ENCODE data around the gene TRAFD1.
A peak's percentile ranks its signal among the peaks of the same experiment; 100 is the strongest.

DNA sequence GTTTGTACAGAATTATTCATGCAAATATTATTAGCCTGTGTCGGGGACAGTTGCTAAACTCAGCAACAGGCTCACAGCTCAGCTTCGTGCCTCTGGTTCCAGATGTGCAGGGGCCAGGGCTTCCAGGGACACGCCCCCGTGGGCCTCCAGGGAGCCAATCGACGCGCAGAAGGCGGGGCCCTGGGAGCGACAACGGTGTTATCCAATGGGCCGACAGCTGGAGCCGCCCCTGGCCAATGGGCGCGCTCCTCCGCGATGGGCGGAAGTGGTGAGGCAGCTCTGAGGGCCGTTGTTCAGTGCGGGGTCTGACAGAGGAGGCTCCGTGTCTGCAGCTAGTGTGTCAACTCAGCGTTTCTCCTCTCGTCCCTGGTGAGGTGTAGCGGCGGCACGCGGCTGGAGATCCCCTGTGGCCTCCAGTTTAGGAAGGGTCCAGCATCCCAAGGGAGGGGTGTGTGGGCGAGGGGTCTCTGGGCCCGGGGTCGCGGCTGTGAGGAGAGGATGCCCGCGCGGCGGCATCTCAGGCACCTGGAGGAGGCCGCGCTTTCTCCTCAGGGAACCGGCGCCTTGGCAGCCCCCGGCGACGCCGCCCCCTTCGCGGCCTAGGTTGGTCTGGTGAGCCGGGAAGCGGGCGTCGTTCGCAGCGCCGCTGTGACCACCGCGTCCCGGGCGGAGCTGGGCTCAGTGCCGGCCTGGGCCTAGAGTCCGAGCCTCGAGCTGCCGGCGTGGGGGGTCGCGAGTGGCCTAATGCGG is at the start of gene TRAFD1:
- no peak for TF ChIP-seq EZH2 (IDR thresholded peaks at IDR 0.05)
- peak; percentile 98 for TF ChIP-seq POLR2AphosphoS5 (IDR thresholded peaks at IDR 0.05; ENCODE audit: borderline replicate concordance, low read depth, low read length)
